GM19463 (cell line): ENCODE data around the gene CYBB.
"Not testable (repeated sequence)": the region's sequence is repeated elsewhere in the genome, so short reads cannot be mapped to it uniquely, and the experiment has no call there.

Experiments used
- ATAC-seq: cut with Tn5 transposase; IDR thresholded peaks from one replicate; pipeline ENCODE4 v1.9.1; 2021; ENCODE audit warnings: mild to moderate bottlenecking, moderate library complexity; ENCODE audit not compliant: unreplicated experiment

CYBB gene

DNA sequence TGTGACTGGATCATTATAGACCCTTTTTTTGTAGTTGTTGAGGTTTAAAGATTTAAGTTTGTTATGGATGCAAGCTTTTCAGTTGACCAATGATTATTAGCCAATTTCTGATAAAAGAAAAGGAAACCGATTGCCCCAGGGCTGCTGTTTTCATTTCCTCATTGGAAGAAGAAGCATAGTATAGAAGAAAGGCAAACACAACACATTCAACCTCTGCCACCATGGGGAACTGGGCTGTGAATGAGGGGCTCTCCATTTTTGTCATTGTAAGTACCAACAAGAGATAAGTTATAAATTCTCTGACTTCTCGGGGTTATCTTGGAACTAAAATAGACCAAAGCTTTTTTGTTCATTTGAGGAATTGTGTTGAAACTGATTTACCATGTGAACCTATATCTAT lies at the start of gene CYBB:
CYBB (plus strand) TSS at position 203 of the 400 bp plus-strand sequence; CDS start at position 222, 19 bp downstream.
- peak; percentile 28 for ATAC-seq

DNA sequence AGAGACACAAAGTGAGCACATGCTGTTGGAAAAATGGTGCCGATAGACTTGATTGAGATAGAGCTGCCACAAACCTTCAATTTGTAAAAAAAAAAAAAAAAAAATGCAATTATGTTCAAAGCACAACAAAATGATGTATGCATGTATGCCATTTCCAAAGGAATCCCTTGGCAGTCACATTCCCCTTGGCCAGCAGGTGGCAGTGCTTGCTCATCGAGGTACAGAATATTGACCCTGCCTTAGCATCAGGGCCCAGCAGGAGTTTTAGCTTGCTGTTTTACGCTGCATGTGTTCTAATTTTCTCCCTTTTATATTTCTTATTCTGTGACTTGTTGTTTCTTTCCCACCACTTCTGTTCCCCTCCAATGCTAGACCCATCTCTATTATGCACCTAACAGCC lies 34.5 kb upstream of the CYBB start:
- ATAC-seq = peak; percentile 46

DNA sequence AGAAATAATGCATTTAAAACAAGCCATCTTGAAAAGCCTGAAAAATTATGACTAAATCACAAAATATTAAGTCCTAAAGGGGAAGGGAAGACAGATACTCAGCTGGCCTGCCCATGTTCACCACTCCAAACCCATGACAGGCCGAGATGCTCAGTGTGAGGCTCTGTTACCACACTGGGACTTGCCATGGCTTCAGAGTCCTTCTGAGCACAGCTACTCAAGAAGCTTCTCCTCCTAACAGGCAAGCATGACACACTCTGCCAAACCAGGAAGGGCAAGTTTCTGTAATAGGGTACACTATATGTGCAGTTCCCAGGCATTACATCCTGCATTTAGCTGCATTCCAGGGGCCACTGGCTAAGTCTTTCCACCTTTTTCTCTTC lies 34.0 kb upstream of the CYBB start:
- ATAC-seq = peak; percentile 24

DNA sequence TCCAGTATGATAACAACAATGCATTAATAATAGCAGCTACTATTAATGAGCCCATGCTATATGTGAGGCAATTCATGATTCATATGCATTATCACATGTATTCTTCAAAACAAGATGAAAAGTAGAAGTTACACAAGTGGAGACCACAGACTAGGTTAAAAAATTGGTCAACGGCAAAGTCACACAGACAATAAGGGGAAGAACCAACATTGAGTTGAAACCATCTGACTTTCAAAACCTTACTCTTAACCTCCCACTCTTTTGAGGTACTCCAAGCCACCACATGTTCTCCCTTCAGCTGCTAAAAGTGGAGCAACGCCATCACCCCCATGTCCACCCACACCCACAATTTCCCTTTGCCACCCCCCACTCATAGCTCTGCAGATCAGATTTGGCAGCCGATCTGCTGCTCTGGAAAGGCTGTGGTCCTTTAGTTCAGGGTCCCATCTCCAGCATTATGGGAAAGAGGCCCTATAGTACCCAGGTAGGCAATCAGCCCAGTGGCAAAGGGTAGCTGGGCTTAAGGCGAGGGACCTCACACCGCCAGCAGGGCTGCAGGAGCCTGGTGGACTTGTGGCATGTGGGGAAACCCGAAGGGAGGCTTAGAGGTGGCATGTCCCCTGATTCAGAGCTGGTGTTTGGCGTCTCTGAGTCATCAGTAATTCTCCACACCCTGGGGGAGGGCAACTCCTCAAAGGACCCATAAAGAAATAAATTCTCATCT lies 33.5 kb upstream of the CYBB start:
- peak; percentile 76 for ATAC-seq

DNA sequence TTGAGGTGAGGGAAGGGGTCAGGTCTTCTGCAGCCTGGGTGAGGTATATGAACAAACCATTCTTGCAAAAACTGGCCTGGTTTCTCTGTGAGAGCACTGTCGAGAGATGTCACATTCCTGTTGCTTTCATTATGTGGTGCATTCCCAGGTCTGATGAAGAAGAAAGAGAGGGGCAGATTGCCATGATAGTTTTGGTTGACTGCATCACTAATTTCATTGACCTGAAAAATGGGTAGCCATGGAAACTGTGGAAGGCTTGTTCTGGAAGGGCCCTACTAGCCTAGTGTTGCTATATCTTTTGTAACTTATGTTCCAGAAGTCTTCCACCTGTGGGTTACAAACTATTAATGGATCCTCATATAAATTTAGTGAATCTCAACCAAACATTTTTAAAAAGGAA lies 32.9 kb upstream of the CYBB start:
- ATAC-seq = no peak

DNA sequence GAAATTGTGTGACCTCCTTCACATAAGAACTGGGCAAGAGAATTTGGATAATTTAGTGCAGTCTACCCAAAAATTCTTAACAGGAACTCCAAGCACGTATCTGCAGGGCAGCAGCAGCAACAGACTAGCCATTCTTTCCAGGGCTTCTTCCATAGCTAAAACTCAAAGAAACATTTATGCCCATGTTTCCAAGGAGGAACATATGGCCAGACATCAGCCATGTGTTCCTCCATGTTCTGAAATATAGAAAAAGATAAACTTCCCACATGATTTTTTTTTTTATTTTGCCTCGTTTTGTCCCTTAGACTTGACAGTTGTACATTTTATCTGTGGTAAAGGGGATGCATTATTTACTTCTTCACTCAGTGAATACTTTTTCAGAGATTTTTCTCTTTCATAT lies 27.6 kb upstream of the CYBB start:
- ATAC-seq = no peak

DNA sequence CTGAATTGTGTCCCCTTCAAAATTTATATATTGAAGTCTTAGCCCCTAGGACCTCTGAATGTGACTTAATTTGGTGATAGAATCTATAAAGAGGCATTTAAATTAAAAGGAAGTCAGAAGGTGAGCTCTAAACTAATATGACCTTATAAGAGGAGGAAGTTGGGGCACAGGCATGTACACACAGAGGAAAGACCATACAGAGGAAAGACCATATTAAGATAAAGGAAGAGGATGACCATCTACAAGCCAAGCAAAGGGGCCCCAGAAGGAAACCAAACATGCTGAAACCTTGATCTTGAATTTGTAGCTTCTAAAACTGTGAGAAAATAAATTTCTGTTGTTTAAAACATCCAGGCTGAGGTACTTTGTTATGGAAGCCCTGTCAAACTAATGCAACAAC lies 26.9 kb upstream of the CYBB start:
- no peak for ATAC-seq

DNA sequence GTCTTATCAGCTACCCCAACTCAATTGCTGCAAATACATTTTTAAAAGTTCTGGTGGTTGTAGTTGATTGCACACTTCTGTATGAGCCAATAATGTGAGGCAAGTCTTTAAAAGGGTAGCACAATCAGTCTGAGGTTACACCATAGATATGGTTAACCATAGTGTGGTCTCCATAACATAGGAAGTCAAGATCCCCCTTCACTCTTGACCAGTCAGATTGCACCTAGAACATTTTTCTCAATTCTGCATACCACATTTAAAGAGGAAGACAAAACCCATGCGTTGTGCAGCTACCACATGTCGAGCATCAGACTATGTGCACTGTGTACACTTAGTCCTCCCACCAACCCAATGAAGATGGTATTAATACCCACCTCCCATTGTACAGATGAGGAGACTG lies 26.5 kb upstream of the CYBB start:
- no peak for ATAC-seq

DNA sequence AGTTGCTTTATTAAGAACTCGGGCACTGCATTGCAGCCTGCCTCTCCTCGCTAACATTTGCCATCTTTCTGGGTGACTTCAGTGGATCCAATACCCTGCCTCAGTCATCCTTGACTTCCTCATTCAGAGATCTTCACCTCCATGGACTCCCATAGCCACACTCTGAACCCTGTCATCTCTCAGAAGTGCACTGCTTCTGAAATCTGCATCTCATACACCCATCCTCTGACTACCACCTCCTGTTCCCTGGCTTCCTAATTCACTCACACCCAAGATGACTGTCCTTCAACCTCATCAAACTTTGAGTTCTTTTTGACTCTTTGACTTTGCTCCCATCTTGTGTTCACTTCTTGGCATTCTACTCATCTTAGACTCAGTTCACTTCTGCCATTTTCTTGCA lies 25.3 kb upstream of the CYBB start:
- peak; percentile 19 for ATAC-seq

DNA sequence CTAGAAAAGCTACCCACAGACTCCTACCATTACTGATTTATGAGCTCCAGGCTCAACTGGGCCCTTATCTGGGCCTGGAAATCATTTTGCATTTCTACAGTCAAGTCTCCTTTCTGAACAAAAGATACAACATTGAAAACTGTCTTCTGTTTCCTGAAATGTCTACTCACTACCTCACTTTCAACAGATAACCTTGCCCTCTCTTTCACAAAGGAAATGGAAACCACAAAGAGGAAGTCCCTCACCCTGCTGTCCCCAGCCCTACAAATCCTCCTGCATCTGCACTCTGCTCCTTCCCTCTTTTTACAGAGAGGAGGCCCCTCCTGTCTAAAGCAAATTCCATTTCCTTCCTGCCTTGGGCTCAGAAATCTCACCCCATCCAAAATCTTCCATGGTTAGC lies 24.8 kb upstream of the CYBB start:
- ATAC-seq = peak; percentile 95

DNA sequence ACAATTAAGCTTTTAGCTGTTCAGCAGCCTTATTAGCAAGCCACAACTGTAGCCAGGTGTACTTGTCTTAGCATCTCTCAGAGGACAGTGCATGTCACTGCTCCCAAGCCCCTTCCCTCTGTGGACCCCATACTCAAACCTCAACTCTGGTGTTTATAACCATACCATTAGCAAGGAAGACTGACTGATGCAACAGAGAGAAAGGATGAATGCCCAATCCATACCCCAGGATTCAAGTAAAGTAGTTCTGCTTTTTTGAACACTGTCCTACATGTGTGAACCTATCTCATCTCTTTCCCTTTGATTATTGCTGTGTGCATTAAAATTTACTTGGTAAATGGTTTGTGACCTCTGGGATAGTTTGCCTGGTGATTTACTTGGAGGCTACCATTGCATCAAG lies 22.8 kb upstream of the CYBB start:
- ATAC-seq = no peak

DNA sequence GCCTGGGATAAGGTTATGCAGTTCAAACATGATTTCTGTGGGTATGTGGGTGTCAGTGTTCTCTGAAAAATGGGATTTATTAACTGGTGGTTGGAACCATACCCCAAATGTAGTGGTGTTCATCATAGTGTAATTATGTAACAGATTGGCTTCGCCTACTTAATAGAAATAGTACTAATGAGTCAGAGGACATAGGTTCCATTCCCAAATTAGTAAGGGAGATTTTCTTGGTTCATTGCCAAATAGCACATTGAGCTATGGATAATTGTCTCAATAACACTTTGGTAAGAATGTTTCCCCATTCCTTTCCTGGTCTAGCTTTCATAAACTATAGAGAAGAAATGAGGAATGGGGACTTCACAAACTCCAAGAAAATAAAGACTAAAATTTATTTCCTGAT lies 20.5 kb upstream of the CYBB start:
- no peak for ATAC-seq

DNA sequence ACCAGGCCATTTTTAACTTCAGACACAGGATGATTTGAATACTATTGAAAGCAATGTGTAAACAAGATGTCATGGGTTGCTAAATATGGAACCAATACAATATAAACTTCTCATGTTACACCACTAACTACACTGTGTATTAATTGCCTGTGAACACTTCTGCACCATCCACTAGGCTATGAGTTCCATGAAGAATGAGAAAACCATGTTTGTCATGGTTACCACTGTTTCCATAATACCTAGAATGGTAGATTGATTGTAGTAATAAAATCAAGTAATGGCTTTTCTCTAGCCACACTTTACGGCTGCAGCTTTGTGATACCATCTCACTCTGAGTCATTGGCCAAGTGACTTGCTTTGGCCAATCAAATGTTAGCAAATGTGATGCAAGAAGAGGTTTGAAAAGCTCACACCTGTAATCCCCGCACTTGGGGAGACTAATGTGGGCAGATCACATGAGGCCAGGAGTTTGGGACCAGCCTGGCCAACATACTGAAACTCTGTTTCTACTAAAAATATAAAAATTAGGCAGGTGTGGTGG lies 19.9 kb upstream of the CYBB start:
- no peak for ATAC-seq

DNA sequence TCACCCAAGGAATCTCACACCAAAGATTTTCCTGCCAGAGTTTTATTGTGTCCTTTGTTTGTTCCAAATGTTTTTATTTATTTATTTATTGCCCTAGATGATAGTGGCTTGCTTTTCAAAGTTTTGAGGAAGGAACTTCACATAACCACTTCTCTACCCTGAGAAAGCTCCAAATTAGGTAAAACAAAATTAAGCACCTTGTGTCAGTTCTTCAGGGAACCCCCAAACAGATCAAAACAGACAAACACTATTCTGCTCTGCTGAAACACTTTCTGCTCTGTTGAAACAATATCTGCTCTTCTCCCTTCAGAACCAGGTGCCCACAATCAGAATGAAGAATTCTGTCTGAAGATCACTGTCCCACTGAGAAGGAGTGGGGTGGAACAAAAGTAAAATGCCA lies 16.5 kb upstream of the CYBB start:
- no peak for ATAC-seq

DNA sequence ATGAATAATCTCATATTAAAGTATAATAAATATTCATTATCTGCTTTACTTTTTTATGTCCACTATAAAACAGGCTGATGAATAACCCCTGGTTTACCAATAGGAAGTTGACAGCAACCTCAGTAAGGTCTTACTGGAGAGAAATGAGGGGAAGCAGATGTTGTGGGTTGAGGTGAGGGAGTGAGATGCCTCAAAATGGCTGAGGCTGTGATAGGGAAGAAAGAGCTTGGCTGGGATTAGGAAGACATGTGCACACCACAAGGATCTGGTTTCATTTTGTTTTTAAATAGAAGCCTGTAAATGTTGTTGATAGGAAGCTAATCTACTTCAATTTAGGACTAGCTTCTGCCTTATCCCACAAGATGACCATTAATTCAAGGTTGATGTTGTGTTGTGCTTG lies 14.4 kb upstream of the CYBB start:
- no peak for ATAC-seq

DNA sequence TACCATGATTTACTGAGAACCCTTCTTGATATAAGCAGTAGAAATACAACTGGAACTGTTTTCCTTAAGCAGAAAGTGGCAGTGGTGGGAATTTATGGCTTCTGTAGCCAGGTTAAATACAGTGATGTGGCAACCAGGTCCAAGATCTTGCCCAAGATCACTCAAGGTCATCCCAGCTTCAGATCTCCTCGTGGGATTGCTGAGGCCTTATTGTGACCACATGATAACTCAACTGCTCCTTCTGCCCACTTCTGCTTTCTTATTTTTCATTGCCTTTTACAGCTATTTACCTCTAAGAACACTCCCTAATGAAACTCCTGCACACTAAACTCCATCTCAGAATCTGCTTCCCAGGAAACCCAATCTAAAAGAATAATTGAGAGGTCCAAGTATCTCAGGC lies 12.4 kb upstream of the CYBB start:
- ATAC-seq = no peak

DNA sequence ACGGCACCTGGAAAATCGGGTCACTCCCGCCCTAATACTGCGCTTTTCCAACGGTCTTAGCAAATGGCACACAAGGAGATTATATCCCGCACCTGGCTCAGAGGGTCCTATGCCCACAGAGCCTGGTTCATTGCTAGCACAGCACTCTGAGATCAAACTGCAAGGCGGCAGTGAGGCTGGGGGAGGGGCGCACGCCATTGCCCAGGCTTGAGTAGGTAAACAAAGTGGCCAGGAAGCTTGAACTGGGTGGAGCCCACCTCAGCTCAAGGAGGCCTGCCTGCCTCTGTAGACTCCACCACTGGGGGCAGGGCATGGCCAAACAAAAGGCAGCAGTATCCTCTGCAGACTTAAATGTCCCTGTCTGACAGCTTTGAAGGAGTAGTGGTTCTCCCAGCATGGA lies 11.0 kb upstream of the CYBB start:
- ATAC-seq = not testable (repeated sequence)

DNA sequence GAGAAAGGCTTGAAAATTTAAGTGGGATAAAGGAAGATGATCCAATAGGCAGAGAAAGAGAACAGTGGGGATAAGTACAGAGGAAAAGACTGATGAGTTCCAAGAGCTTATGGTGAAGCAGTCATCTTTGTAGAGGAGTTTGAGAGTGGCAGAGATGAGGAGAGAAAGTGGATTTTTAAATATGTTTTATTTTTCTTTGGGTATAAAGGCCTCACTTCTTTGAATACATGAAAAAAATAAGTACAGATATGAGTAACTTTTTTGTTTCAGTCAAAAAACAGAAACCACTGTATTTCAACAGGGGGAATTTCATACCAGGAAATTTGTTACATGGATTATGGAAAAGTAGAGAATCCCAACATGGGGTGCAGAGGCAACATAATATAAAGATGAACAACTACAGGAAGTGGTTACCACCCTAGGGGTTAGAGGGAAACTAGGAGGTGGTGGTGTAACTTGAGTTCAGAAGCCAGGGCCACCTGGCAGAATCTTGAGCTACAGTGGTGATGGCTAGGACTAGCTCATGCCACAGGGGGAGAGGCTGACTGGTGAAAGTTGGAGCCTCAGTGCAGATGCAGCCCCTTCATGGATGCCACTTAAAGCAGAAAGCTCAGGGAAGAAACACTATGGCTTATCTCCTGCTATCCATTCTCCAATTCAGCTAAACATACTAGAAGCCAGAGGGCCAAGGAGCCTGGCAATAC lies 3.4 kb upstream of the CYBB start:
- peak; percentile 65 for ATAC-seq

DNA sequence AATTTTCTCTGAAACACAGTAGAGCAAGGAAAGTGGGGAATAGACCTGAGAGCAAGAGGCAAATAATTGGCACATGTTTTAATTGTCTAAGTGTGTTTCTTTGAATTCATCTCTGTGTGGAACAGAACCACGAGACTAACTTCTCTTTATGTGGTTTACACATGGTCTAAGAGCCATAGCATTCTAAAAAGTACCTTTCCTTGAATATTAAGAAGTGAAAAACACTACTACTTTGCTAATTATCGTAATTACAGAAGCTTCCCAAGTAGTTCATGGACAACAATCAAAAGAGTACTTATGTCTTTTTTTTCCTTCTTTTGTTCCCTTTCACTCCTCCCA lies 2.9 kb upstream of the CYBB start:
- peak; percentile 26 for ATAC-seq

DNA sequence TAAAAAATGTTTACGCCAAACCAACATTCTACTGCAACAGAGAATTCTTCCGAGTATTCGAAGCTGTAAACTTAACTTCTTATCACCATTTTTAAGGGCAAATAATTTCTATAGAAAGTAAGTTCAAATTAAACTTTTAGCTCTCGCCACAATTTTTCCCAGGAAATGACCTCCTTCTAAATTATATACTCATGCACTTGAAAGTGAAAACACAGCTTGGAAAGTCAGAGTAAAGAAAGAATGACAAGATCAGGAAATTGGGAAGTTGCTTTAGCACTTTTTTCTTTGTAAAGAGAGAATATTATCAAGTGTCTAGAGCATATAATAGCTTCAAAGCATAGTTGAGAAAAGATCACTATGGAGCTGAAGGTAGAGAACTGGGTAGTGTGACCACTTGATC lies 1.2 kb downstream of the CYBB start:
- peak; percentile 5 for ATAC-seq

DNA sequence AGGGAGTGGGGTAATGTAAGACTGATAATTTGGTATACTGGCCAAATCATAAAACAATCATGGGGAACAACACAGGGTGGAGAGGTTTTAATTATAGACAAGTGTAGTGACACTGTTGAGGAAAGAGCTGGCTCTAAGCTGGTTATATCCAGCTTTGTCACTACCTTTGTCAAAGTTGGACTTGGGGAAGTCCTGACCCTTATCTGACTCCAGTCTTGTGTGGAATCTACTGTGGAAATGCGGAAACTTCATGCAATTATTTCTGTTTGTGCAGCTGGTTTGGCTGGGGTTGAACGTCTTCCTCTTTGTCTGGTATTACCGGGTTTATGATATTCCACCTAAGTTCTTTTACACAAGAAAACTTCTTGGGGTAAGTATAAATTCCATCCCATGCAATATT lies 2.0 kb downstream of the CYBB start:
- ATAC-seq = peak; percentile 8

DNA sequence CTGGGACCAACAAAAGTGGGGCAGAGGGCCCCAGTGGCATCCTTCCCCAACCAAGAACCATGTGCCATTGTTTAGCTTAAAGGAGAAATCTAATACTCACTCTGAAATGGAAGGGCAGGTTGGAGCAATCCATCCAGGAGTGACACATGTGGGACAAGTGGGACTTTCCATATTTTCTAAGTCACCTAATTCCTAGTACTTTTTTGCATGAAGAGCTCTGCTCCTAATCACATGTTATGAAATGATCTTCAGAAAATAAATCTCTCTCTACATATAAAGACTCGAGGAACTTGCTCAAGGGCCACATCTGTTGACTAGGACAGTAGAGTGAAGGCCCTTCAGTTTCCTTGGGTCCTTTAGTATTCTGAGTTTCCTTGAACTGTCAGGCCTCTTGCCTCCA lies 2.5 kb downstream of the CYBB start:
- ATAC-seq = no peak

DNA sequence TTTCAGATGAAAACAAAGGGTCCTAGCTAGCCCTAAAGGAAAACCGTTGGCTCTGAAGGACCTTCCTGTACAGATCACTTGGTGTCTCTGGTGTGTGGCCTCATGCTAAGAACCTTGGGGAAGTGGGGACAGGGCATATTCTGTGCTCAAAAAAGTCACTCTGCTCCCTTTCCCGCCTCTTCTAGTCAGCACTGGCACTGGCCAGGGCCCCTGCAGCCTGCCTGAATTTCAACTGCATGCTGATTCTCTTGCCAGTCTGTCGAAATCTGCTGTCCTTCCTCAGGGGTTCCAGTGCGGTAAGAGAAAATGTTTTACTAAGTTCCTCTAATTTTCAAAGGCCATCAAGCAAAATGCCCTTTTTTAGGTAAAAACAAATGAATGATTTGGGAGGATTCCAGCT lies 3.4 kb downstream of the CYBB start:
- no peak for ATAC-seq
